ENCODE measurements around the gene STAP2.

The STAP2 gene

GRCh38 chr19:4338441-4339355, at the start of gene STAP2:
Gene STAP2, minus strand, starts transcription at chr19:4338827. Its CDS starts 74 bp downstream, at chr19:4338753.
- DNase-seq = peak; percentile 36

GRCh38 chr19:4386041-4386782, 47.6 kb upstream of the STAP2 start:
- DNase-seq = no peak

- no peak for DNase-seq
Observed at GRCh38 chr19:4385291-4386040, 46.8 kb upstream of the STAP2 start.

- peak; percentile 65 for DNase-seq
Observed at GRCh38 chr19:4380254-4380727, 41.7 kb upstream of the STAP2 start.

- DNase-seq = peak; percentile 57
Observed at GRCh38 chr19:4379383-4380253, 41.0 kb upstream of the STAP2 start.

- DNase-seq = no peak
Observed at GRCh38 chr19:4378886-4379285, 40.3 kb upstream of the STAP2 start.

GRCh38 chr19:4376991-4377781, 38.6 kb upstream of the STAP2 start:
- no peak for DNase-seq

GRCh38 chr19:4376671-4376990, 38.0 kb upstream of the STAP2 start:
- DNase-seq = no peak

GRCh38 chr19:4376028-4376670, 37.5 kb upstream of the STAP2 start:
- DNase-seq = no peak

GRCh38 chr19:4375164-4376027, 36.8 kb upstream of the STAP2 start:
- DNase-seq = no peak

- no peak for DNase-seq
Observed at GRCh38 chr19:4374498-4375163, 36.0 kb upstream of the STAP2 start.

GRCh38 chr19:4373601-4374497, 35.2 kb upstream of the STAP2 start:
- no peak for DNase-seq

- DNase-seq = no peak
Observed at GRCh38 chr19:4373013-4373367, 34.4 kb upstream of the STAP2 start.

GRCh38 chr19:4372165-4373012, 33.8 kb upstream of the STAP2 start:
- DNase-seq = no peak

GRCh38 chr19:4371247-4372164, 32.9 kb upstream of the STAP2 start:
- DNase-seq = no peak

GRCh38 chr19:4370418-4371041, 31.9 kb upstream of the STAP2 start:
- no peak for DNase-seq

Data from activated CD4-positive, alpha-beta T cell treated with anti-CD3 and anti-CD28 coated beads for 48 hours (primary cell).